C4-2B (cell line): Measurements from ENCODE around the gene TMEM254.
A peak's percentile ranks its signal among the peaks of the same experiment; 100 is the strongest.

Source experiments
- H3K27ac ChIP-seq: fragments of 450-650 bp; 2 replicates; pipeline ENCODE4 v1.5.1; 2017
- CTCF ChIP-seq: fragments of 450-650 bp; conservative IDR thresholded peaks from 2 replicates; pipeline ENCODE4 v1.5.1; 2017; ENCODE audit warnings: mild to moderate bottlenecking
- ZFX ChIP-seq: fragments of 450-650 bp; IDR thresholded peaks from 2 replicates; pipeline ENCODE4 v1.6.1; 2017

TMEM254 gene

GRCh38 chr10:80070057-80070456 is 8.4 kb upstream of the TMEM254 start:
- no peak overlapping the region for H3K27ac ChIP-seq
- no peak for TF ChIP-seq CTCF
- TF ChIP-seq ZFX = no peak

GRCh38 chr10:80072584-80072983 is 5.9 kb upstream of the TMEM254 start:
- TF ChIP-seq CTCF (no peak), ZFX (no peak)
- no peak overlapping the region for H3K27ac ChIP-seq

- H3K27ac ChIP-seq = no peak overlapping the region
- TF ChIP-seq ZFX (no peak), CTCF (no peak)
Measured at GRCh38 chr10:80075781-80076180, 2.7 kb upstream of the TMEM254 start.

- no peak for TF ChIP-seq ZFX
- no peak for TF ChIP-seq CTCF
- peak overlapping the region; percentile 90 for H3K27ac ChIP-seq
Measured at GRCh38 chr10:80077869-80078447, 507 bp upstream of the TMEM254 start.

GRCh38 chr10:80079312-80079719 is 851 bp downstream of the TMEM254 start:
- H3K27ac ChIP-seq = peak overlapping the region; percentile 90

GRCh38 chr10:80081026-80081425 is 2.6 kb downstream of the TMEM254 start:
- TF ChIP-seq ZFX (no peak), CTCF (no peak)
- H3K27ac ChIP-seq = no peak overlapping the region

More at GRCh38 chr10:80079312-80079719, 851 bp downstream of the TMEM254 start:
- TF ChIP-seq CTCF = no peak
- no peak for TF ChIP-seq ZFX

GRCh38 chr10:80081801-80082750 is 3.6 kb downstream of the TMEM254 start:
- H3K27ac ChIP-seq = no peak overlapping the region
- TF ChIP-seq ZFX (no peak), CTCF (no peak)
